Natural killer cell (primary cell): Measurements from ENCODE around the gene TMED6. TPM values are rescaled to one million over a fixed set of nuclear protein-coding genes. Genes with fewer than 3 reads are reported as not detected.

ENCODE experiments used
- ATAC-seq, 3 donors: fragments of 150-1000 bp in 2 of 3; fragments of 200-7000 bp in 1 of 3; cut with Tn5 transposase; 1 replicate in 1 of 3; 2 replicates in 2 of 3; pipeline ENCODE4 v1.10.0; 2021; ENCODE audit warnings: mild to moderate bottlenecking in 2 of 3, moderate library complexity in 2 of 3
- DNase-seq, 2 donors: peaks; one replicate each; pipeline versions ENCODE4 v3.0.0 to v3.0.0-alpha.2; 2013 to 2021; ENCODE audit warnings: mixed read lengths in 1 of 2
- H3K27ac ChIP-seq: one replicate; pipeline ENCODE4 v1.5.1; 2013; ENCODE audit warnings: mild to moderate bottlenecking, low read length
- H3K27me3 ChIP-seq: one replicate; pipeline ENCODE4 v1.6.1; 2013; ENCODE audit warnings: low read length; ENCODE audit not compliant: control insufficient read depth, insufficient read depth
- H3K36me3 ChIP-seq: one replicate; pipeline ENCODE4 v1.6.1; 2013; ENCODE audit warnings: low read length; ENCODE audit not compliant: control insufficient read depth, insufficient read depth
- H3K4me1 ChIP-seq: one replicate; pipeline ENCODE4 v1.6.1; 2013; ENCODE audit warnings: low read length; ENCODE audit not compliant: control insufficient read depth, insufficient read depth
- H3K4me3 ChIP-seq: one replicate; pipeline ENCODE4 v1.5.1; 2013; ENCODE audit warnings: low read length
- H3K9me3 ChIP-seq: one replicate; pipeline ENCODE4 v1.6.1; 2013; ENCODE audit warnings: low read length; ENCODE audit not compliant: control insufficient read depth, insufficient read depth
- H3K27ac Mint-ChIP-seq, 2 donors: one replicate each; pipeline ENCODE4 v1.8.0; 2022; ENCODE audit warnings: mild to moderate bottlenecking in 2 of 2, mixed read lengths in 2 of 2, moderate library complexity in 1 of 2
- H3K27me3 Mint-ChIP-seq, 2 donors: one replicate each; pipeline ENCODE4 v1.8.0; 2022; ENCODE audit warnings: low read depth in 2 of 2, mixed read lengths in 2 of 2
- H3K36me3 Mint-ChIP-seq: one replicate; pipeline ENCODE4 v1.8.0; 2022; ENCODE audit warnings: mixed read lengths
- H3K4me1 Mint-ChIP-seq, 2 donors: one replicate each; pipeline ENCODE4 v1.8.0; 2022; ENCODE audit warnings: mixed read lengths in 2 of 2
- H3K4me3 Mint-ChIP-seq: one replicate; pipeline ENCODE4 v1.8.0; 2022; ENCODE audit warnings: mild to moderate bottlenecking, moderate library complexity, mixed read lengths
- H3K9me3 Mint-ChIP-seq, 2 donors: one replicate each; pipeline ENCODE4 v1.8.0; 2022; ENCODE audit warnings: mixed read lengths in 2 of 2
- CTCF ChIP-seq: fragments of 200-600 bp; IDR thresholded peaks from one replicate; pipeline ENCODE4 v1.8.0; 2022; ENCODE audit warnings: antibody characterized with exemption
- WGBS: methylation state at CpG from one replicate; pipeline ENCODE4 v1.1.7; 2013; ENCODE audit warnings: missing lambda C conversion rate; ENCODE audit not compliant: insufficient coverage; 5-methylcytosine and 5-hydroxymethylcytosine counted together
- intact Hi-C: fragments of 100-400 bp; cut with micrococcal nuclease; formaldehyde crosslinking; loops from one replicate; pipeline ENCODE4 v1.14.2; 2022
- total RNA-seq, 4 donors: library from RNA; stranded (reverse); fragments of 120-200 nt in 1 of 4; gene quantifications; one replicate each; pipeline versions ENCODE4 v1.2.3 to v1.2.4, GENCODE V29; 2013 to 2022

TMED6 gene
- total RNA-seq, 3 donors from 2014 or later (not counting 1 experiment from before 2014, with no cell fraction given), result 1.4 to 1.8 (median 1.6) TPM

GRCh38 chr16:69293401-69293800 is 58.2 kb downstream of the TMED6 start:
- Histone ChIP-seq H3K4me1 (no peaks in the 10 kb centered on the region), H3K4me3 (no peak overlapping the region), H3K27me3 (no peaks in the 10 kb centered on the region), H3K9me3 (no peaks in the 10 kb centered on the region), H3K27ac (no peak overlapping the region), H3K36me3 (peaks cover 2% of the 10 kb centered on the region)
- H3K4me3 Mint-ChIP-seq, result no peak overlapping the region
- DNase-seq, result no peak
- WGBS, result 91% methylated on average over 3 of the region's 3 CpGs
- no peak for TF ChIP-seq CTCF
- H3K4me1 Mint-ChIP-seq, result peaks cover 0 to 5% of the 10 kb centered on the region in 2 donors
- H3K27me3 Mint-ChIP-seq, result no peaks in the 10 kb centered on the region
- no peaks in the 10 kb centered on the region for H3K36me3 Mint-ChIP-seq
- H3K9me3 Mint-ChIP-seq, result no peaks in the 10 kb centered on the region
- peak overlapping the region in 1 of 2 donors; percentile 2 for H3K27ac Mint-ChIP-seq
- intact Hi-C loops, result no loop called here
- ATAC-seq, result no peak

Other genes starting within 250 kb of the TMED6 start
- gene HAS3, start 246.1 kb downstream of the TMED6 start, total RNA-seq, result 1 to 10 TPM; 1.8 to 2.5 (median 2.3) TPM
- gene CHTF8, start 219.2 kb downstream of the TMED6 start, total RNA-seq, result 10 to 100 TPM; 45.7 to 76.5 (median 74.2) TPM
- 10 to 100 TPM; 23.2 to 42.6 (median 36.3) TPM for gene UTP4, start 219.1 kb downstream of the TMED6 start, total RNA-seq
- 10 to 100 TPM; 43.8 to 55.2 (median 49.9) TPM for gene SNTB2, start 164.6 kb downstream of the TMED6 start, total RNA-seq
- 10 to 100 TPM; 60.5 to 71.5 (median 62.5) TPM for gene VPS4A, start 40.4 kb downstream of the TMED6 start, total RNA-seq
- gene PDF, start 21.2 kb downstream of the TMED6 start, total RNA-seq, result 1 to 10 TPM; 3.0 to 5.7 (median 4.6) TPM
- 10 to 100 TPM; 26.3 to 34.6 (median 29.0) TPM for gene COG8, start 12.2 kb downstream of the TMED6 start, total RNA-seq
- gene NIP7, start 12.0 kb downstream of the TMED6 start, total RNA-seq, result 10 to 100 TPM; 33.7 to 41.8 (median 37.7) TPM
- gene TERF2, start 34.2 kb upstream of the TMED6 start, total RNA-seq, result 10 to 100 TPM; 35.0 to 44.2 (median 36.6) TPM
- gene CYB5B, start 72.8 kb upstream of the TMED6 start, total RNA-seq, result 100 to 1,000 TPM in 1 of 3 donors, 10 to 100 TPM in 2; 73.1 to 106 (median 88.4) TPM
- 10 to 100 TPM; 70.0 to 73.6 (median 70.6) TPM for gene NFAT5, start 214.2 kb upstream of the TMED6 start, total RNA-seq